AG04449 (cell line): ENCODE results near the gene SGIP1.

Experiments used
- CTCF ChIA-PET: fragments of 350-600 bp; formaldehyde crosslinking; extraction: SDS; loops from one replicate; lab custom pipeline; 2021; ENCODE audit warnings: antibody characterized with exemption; lab: Yijun Ruan, JAX
- POLR2A ChIA-PET: fragments of 400-600, 350-600 bp; formaldehyde crosslinking; extraction: SDS; loops from one replicate; lab custom pipeline; 2020; ENCODE audit warnings: antibody characterized with exemption, inconsistent platforms; lab: Yijun Ruan, JAX
- DNase-seq: peaks from one replicate; pipeline ENCODE4 v3.0.0-alpha.2; 2010; ENCODE audit warnings: low read depth, low spot score
- H3K4me3 ChIP-seq: 2 replicates; pipeline ENCODE4 v1.5.1; 2011; ENCODE audit warnings: low read depth, mild to moderate bottlenecking, control low read depth, low read length
- TF ChIP-seq, protein P1 (sequence below): IDR thresholded peaks from one replicate; pipeline ENCODE4 v1.5.1; 2011; ENCODE audit warnings: mild to moderate bottlenecking, moderate library complexity, low read length, control low read depth, inconsistent platforms; ENCODE audit not compliant: insufficient read depth; ENCODE audit errors: missing control alignments

The SGIP1 gene

DNA sequence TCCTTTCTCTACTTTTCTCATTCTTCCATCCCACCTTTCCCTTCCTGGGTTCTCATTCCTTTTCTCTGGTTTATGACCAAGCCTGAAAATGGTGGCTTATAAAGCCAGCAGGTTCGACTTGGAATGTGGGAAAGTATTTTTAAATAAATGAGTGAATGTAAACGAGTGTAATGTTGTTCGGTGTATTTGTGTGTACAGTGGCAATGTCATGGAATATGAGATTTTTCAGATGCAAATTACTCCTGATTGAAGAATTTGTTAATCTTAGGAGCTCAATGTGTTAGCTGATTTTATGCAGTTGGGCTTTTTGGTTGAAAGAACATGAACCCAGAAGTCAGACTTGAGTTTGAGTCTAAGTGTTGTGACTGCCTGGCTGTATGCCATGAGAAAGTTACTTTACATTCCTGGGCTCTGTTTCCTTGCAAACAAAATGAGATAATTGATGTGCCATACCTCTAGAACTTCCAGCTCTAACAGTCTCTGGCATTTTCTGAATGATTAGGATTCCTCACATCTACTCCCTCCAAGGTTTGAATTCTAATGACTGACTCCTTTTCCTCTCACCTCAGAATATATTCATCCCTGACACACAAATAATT is 6.6 kb downstream of the SGIP1 start:
- ChIA-PET CTCF (interaction anchor here (1.0 to 1.6 kb wide), 2 partner anchors 9 to 27 kb away, joined by 3 read pairs; no protein-coding TSS in a partner anchor), POLR2A (interaction anchor here (0.6 to 0.7 kb wide), 2 partner anchors 13 to 116 kb away, joined by 3 to 4 read pairs; no protein-coding TSS in a partner anchor)
- TF ChIP-seq, protein P1, sequence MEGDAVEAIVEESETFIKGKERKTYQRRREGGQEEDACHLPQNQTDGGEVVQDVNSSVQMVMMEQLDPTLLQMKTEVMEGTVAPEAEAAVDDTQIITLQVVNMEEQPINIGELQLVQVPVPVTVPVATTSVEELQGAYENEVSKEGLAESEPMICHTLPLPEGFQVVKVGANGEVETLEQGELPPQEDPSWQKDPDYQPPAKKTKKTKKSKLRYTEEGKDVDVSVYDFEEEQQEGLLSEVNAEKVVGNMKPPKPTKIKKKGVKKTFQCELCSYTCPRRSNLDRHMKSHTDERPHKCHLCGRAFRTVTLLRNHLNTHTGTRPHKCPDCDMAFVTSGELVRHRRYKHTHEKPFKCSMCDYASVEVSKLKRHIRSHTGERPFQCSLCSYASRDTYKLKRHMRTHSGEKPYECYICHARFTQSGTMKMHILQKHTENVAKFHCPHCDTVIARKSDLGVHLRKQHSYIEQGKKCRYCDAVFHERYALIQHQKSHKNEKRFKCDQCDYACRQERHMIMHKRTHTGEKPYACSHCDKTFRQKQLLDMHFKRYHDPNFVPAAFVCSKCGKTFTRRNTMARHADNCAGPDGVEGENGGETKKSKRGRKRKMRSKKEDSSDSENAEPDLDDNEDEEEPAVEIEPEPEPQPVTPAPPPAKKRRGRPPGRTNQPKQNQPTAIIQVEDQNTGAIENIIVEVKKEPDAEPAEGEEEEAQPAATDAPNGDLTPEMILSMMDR = no peak
- DNase-seq = peak; percentile 60
- H3K4me3 ChIP-seq = no peak overlapping the region

DNA sequence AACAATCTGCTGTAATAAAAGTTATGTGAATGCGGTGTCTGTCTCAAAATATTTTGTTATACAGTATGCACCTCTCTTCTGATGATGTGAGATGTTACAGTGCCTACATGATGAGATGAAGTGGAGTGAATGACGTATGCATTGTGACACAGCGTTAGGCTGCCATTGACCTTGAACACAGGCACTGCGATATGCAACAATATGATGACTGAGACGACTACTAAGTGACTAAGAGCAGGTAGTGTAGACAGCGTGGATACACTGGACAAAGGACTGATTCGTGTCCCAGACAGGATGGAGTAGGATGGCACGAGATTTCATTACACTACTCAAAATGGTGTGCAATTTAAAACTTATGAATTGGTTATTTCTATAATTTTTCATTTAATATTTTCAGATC is 8.4 kb downstream of the SGIP1 start:
- TF ChIP-seq, protein P1 = no peak
- CTCF ChIA-PET = no interaction called here
- no peak overlapping the region for H3K4me3 ChIP-seq
- POLR2A ChIA-PET = no interaction called here
- no peak for DNase-seq

DNA sequence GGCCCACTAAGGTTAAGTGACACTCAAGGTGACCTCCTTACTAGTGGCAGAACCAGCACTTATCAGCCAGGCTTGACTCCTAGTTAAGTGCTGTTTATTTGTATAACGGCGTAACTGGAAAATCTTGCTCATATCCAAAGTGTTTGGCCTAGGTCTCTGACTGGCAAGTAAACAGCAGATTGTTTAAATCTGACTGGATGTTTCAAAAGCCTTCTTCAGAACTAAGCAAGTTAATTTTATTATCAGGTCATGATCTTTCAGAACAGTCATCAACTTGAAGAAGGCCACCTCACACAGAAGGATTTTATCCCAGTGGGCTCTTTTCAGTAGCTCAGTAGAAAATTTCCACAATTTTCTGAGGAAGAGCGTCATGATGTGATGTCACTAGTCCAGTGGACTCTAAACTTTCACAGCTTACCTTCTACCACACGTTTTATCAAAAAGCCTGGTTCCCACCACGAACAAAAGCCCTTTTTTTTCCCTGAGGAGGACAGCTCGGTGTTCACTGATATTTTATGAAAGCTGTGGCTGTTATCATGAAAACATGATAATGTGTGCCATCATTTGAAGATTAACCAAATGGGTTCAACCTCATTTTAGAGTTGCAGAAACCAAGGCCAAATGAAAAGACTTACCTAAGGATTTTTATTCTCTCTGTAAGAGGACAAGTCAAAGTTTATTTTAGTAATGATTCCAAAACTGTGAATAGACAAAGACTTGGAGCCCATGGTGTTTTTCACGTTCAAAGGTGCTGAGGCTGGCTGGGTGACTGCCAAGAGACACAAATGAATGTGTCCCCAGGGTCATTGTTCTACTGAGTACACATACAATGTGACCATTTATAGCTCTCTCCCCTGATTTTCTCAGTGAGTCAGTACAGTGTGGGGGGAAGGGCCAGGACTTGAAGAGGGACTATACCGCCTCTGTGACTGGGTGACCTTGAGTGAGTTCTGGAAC is 9.1 kb downstream of the SGIP1 start:
- TF ChIP-seq, protein P1 = no peak
- POLR2A ChIA-PET = interaction anchor here (0.9 kb wide), 1 partner anchor 11 kb away, joined by 3 read pairs; no protein-coding TSS in a partner anchor
- CTCF ChIA-PET = interaction anchor here (1.5 kb wide), 1 partner anchor 13 kb away, joined by 6 read pairs; no protein-coding TSS in a partner anchor
- no peak overlapping the region; the same call in 1 of the 2 replicates for H3K4me3 ChIP-seq
- peak; percentile 60 for DNase-seq

DNA sequence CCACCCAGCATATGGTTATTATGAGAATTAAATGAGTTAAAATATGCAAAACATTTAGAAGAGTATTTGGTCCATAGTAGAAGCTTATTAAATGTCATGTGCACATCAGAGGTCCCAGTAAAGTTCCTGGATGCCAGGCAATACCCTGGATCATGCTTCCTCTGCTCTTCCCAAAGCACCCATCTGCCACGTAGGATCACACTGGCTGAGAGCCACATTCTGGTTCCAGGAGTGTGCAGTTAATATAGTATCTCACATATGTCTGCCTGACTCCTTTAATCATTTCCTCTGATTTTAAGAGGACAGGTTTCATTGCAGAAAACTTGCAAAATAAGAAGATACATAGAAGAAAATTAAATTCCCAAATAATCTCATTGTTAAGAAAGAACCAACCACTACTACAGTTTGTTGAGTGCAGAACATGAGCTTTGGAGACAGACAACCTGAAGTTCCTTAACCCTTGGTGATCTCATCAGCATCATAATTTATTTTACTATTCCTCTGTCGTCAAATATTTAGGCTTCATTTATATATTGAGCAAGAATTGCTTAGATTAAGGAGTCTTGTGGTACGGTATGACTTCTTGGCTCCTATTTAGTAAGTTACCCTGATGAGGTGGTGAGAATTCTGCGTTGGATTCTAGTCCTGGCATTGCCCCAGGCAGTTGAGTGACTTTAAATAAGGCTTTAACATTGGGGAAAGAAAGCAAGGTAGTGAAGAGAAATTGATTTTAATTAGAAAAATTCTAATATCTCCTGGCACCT is 12.3 kb downstream of the SGIP1 start:
- TF ChIP-seq, protein P1 = no peak
- DNase-seq = no peak
- ChIA-PET CTCF (interaction anchor here (2.1 kb wide), 1 partner anchor 10 kb away, joined by 9 read pairs; no protein-coding TSS in a partner anchor), POLR2A (interaction anchor here (1.4 kb wide), 1 partner anchor 11 kb away, joined by 3 read pairs; no protein-coding TSS in a partner anchor)
- no peak overlapping the region for H3K4me3 ChIP-seq

DNA sequence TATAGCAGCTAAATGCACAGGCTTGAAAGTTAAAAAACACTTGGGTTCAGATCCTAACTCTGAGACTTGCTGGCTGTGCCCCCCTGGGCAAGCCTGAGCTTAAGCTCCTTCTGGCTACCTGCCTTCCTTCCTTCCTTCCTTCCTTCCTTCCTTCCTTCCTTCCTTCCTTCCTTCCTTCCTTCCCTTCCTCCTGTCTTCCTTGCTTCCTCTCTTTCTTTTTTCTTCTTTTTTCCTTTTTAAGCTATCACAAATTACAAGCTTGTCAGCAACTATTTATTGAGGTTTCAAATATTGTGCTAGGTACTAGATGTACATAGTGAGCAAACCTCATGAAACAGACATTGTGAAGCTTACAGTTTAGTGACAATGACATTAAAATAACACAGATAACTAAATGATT is 15.1 kb downstream of the SGIP1 start:
- H3K4me3 ChIP-seq = no peak overlapping the region
- POLR2A ChIA-PET = no interaction called here
- CTCF ChIA-PET = interaction anchor here (0.8 to 2.1 kb wide), 4 partner anchors 8 to 44 kb away, joined by 3 to 4 read pairs (median 3); no protein-coding TSS in a partner anchor
- DNase-seq = no peak
- TF ChIP-seq, protein P1 = no peak
